ENCODE data around the gene SF3B2. TPM values are rescaled to one million over a fixed set of nuclear protein-coding genes. Genes with fewer than 3 reads are reported as not detected.

The SF3B2 gene
- total and polyA plus RNA-seq, 2 donors (not counting 3 experiments of a cell fraction or from before 2014, with no cell fraction given), result 99.4 to 196 TPM

GRCh38 chr11:66063900-66064299 is 11.7 kb downstream of the SF3B2 start:
- peaks cover 55 to 59% of the 10 kb centered on the region in 2 experiments for H3K36me3 ChIP-seq (ENCODE audit: control insufficient read depth in 2 of 2, extremely low read depth in 1 of 2, insufficient read depth in 2 of 2, low read length in 2 of 2)
- ChIA-PET POLR2A (no interaction called here), CTCF (interaction anchor here (1.2 to 1.5 kb wide), 2 partner anchors 17 to 71 kb away, joined by 3 to 5 read pairs; no protein-coding TSS in a partner anchor)
- no peaks in the 10 kb centered on the region for H4K20me1 ChIP-seq (replicated peaks; ENCODE audit: control insufficient read depth, extremely low read depth, insufficient read depth, low read length)
- dilution Hi-C loops (cut with MboI; ENCODE audit: extremely low pct_ligation_motif_present, low sequenced_read_pairs) (no loop called here), intact Hi-C loops (cut with micrococcal nuclease) (no loop called here)
- H3K9ac ChIP-seq (replicated peaks; ENCODE audit: extremely low read depth, insufficient read depth, low read length), result no peak overlapping the region
- H3K4me3 ChIP-seq (replicated peaks in 1 of 3; ENCODE audit: insufficient read depth in 1 of 3, low read depth in 1 of 3, low read length in 3 of 3), result no peak overlapping the region
- DNase-seq (ENCODE audit: low read depth, low spot score) (no peak), FAIRE-seq (no peak)
- H3K9me1 ChIP-seq (replicated peaks; ENCODE audit: control insufficient read depth, extremely low read depth, insufficient read depth, low read length), result no peaks in the 10 kb centered on the region
- TF ChIP-seq POLR2A (IDR thresholded peaks at IDR 0.05; ENCODE audit: low read depth, low read length) (no peak), CTCF (IDR thresholded peaks at IDR 0.05; ENCODE audit: extremely low read depth in 1 of 2, insufficient read depth in 1 of 2, low read depth in 1 of 2, low read length in 2 of 2) (no peak), MAX (IDR thresholded peaks at IDR 0.05; ENCODE audit: insufficient read depth, insufficient read length) (no peak), MYC (IDR thresholded peaks at IDR 0.05; ENCODE audit: low read depth, low read length) (no peak), EZH2 (IDR thresholded peaks at IDR 0.05; ENCODE audit: borderline replicate concordance, low read depth, low read length, severe bottlenecking) (no peak), JUN (IDR thresholded peaks at IDR 0.05; ENCODE audit: borderline replicate concordance, insufficient read depth, insufficient read length, low read depth) (no peak), FOS (IDR thresholded peaks at IDR 0.05; ENCODE audit: borderline replicate concordance, insufficient read depth, low read length) (no peak), GATA2 (IDR thresholded peaks at IDR 0.05; ENCODE audit: insufficient read depth, insufficient read length, low read depth, low read length) (no peak), POLR2AphosphoS5 (IDR thresholded peaks at IDR 0.05; ENCODE audit: insufficient read depth, low read depth, low read length) (no peak)
- no peaks in the 10 kb centered on the region for H3K27me3 ChIP-seq (ENCODE audit: control insufficient read depth in 2 of 2, insufficient read depth in 2 of 2, low read length in 2 of 2)
- BruUV-seq (replicated peaks), result no TSS peak
- no peak overlapping the region for H3K27ac ChIP-seq (ENCODE audit: insufficient read depth, low read depth, low read length)
- H3K4me2 ChIP-seq (ENCODE audit: insufficient read depth, low read length), result no peak overlapping the region
- H2AFZ ChIP-seq (ENCODE audit: low read depth, low read length), result no peak overlapping the region
- H3K79me2 ChIP-seq (ENCODE audit: control insufficient read depth, insufficient read depth, low read length), result peaks cover 11% of the 10 kb centered on the region
- H3K4me1 ChIP-seq (ENCODE audit: control insufficient read depth, extremely low read depth, insufficient read depth, low read length), result peaks cover 1% of the 10 kb centered on the region
- H3K9me3 ChIP-seq (replicated peaks; ENCODE audit: control insufficient read depth, insufficient read depth, low read length), result no peaks in the 10 kb centered on the region

All from endothelial cell of umbilical vein (primary cell).